Effector memory CD4-positive, alpha-beta T cell (primary cell): ENCODE results near the gene CAMSAP3.

Source experiments
- DNase-seq, 3 donors: peaks; one replicate each; pipeline ENCODE4 v3.0.0-alpha.2; 2020
- H3K27ac ChIP-seq: 2 replicates; pipeline ENCODE4 v1.7.0; 2013; ENCODE audit warnings: mild to moderate bottlenecking, low read length, moderate library complexity; ENCODE audit not compliant: insufficient read depth, poor library complexity, severe bottlenecking
- H3K27me3 ChIP-seq: replicated peaks from 2 replicates; pipeline ENCODE4 v1.7.0; 2013; ENCODE audit warnings: mild to moderate bottlenecking, low read length; ENCODE audit not compliant: insufficient read depth, control insufficient read depth, poor library complexity, severe bottlenecking
- H3K36me3 ChIP-seq: 2 replicates; pipeline ENCODE4 v1.7.0; 2013; ENCODE audit warnings: mild to moderate bottlenecking, low read length, moderate library complexity; ENCODE audit not compliant: control insufficient read depth, insufficient read depth
- H3K4me1 ChIP-seq: 2 replicates; pipeline ENCODE4 v1.7.0; 2013; ENCODE audit warnings: low read length, mild to moderate bottlenecking; ENCODE audit not compliant: control insufficient read depth, insufficient read depth, poor library complexity, severe bottlenecking
- H3K4me3 ChIP-seq: 2 replicates; pipeline ENCODE4 v1.7.0; 2013; ENCODE audit warnings: low read length, low read depth, mild to moderate bottlenecking; ENCODE audit not compliant: insufficient read depth, poor library complexity, severe bottlenecking
- H3K9me3 ChIP-seq: 2 replicates; pipeline ENCODE4 v1.7.0; 2013; ENCODE audit warnings: mild to moderate bottlenecking, low read length, moderate library complexity; ENCODE audit not compliant: control insufficient read depth

Gene CAMSAP3

DNA sequence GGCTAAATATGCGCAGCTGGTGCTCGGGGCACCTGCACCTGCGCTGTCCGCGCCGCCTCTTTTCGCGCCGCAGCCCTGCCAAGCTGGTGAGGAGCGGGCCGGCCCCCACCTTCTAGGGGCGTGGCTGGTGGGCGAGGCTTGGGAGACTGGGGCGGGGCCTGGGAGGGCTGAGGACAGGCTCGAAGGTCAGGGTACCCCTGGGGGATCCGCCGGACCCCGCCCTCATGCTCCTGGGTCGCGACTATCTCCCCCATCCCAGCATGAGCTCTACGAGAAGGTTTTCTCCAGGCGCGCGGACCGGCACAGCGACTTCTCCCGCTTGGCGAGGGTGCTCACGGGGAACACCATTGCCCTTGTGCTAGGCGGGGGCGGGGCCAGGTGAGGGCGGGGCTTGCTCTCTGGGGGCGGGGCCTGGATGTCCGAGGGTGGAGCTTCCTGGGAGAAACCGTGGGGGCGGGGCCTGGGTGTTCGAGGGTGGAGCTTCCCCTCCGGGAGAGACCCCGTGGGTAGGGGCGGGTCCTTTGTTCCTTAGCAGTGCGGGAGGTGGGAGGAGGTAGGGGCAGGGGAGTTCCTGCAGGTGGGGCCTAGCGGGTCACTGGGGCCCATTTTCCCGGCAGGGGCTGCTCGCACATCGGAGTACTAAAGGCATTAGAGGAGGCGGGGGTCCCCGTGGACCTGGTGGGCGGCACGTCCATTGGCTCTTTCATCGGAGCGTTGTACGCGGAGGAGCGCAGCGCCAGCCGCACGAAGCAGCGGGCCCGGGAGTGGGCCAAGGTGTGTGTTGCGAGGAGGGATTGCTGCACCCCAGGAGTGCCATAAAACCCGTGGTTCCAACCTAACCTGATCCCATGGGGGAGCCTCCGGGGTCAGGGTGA is 40.4 kb upstream of the CAMSAP3 start:
- peaks cover 55% of the 10 kb centered on the region for H3K36me3 ChIP-seq
- no peak for DNase-seq
- no peaks in the 10 kb centered on the region for H3K27me3 ChIP-seq
- no peaks in the 10 kb centered on the region for H3K9me3 ChIP-seq
- no peaks in the 10 kb centered on the region for H3K4me1 ChIP-seq
- H3K4me3 ChIP-seq, result no peak overlapping the region
- H3K27ac ChIP-seq, result no peak overlapping the region

DNA sequence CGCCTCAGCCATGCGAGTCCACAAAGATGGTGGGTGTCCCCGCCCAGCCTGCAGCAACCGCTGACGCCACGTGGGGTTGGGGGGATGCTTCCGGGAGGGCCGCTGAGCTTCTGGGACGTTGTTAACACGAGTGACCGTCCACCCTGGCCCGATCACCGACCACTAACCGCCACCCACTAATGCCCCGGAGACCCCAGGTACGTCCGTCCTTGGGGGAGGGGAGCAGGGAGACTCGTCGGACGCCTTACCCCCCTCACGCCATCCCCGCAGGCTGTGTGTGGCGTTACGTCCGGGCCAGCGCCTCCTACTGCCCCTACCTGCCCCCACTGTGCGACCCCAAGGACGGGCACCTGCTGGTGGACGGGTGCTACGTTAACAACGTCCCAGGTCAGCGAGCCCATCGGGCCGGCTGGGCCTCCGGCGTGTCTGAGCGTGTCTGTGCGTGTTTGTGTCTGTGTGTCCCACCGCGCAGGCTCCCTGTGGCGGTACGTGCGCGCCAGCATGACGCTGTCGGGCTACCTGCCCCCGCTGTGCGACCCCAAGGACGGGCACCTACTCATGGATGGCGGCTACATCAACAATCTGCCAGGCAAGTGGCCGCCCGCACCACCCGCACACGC is 38.9 kb upstream of the CAMSAP3 start:
- no peak overlapping the region for H3K27ac ChIP-seq
- peaks cover 49% of the 10 kb centered on the region for H3K36me3 ChIP-seq
- H3K4me1 ChIP-seq, result no peaks in the 10 kb centered on the region
- H3K4me3 ChIP-seq, result no peak overlapping the region
- DNase-seq, result no peak
- H3K27me3 ChIP-seq, result no peaks in the 10 kb centered on the region
- H3K9me3 ChIP-seq, result no peaks in the 10 kb centered on the region

DNA sequence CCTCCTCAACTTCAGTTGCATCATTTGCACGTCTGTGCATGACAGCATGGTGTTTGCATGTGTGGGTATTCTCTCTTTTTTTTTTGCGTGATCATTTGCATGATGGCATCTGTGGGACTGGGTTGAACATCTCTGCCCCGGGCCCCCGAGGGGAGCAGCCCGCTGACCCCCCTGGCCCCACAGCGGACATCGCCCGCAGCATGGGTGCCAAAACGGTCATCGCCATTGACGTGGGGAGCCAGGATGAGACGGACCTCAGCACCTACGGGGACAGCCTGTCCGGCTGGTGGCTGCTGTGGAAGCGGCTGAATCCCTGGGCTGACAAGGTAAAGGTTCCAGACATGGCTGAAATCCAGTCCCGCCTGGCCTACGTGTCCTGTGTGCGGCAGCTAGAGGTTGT is 37.0 kb upstream of the CAMSAP3 start:
- H3K9me3 ChIP-seq, result no peaks in the 10 kb centered on the region

DNA sequence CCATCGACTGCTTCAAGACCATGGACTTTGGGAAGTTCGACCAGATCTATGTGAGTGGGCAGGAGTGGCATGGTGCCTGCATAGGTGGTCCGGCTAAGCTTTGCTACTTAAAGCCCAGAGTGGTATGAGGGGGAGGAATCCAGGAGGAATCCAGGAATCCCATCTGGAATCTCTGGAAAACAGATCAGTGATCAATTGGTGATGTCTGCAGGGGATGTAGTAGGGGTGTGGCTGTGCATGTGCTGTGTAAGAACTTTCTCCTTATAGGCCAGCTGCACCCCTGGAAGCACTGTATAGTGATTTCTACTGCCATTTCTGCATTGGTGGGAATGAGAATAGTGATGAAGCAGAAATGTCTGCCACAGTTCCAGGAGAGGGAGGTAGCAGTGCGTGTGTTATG is 36.6 kb upstream of the CAMSAP3 start:
- no peak for DNase-seq
- Histone ChIP-seq H3K4me1 (no peaks in the 10 kb centered on the region), H3K9me3 (no peaks in the 10 kb centered on the region), H3K4me3 (no peak overlapping the region), H3K36me3 (peaks cover 41% of the 10 kb centered on the region), H3K27me3 (no peaks in the 10 kb centered on the region), H3K27ac (no peak overlapping the region)

More for the DNA sequence above, 37.0 kb upstream of the CAMSAP3 start:
- Histone ChIP-seq H3K4me1 (no peaks in the 10 kb centered on the region), H3K4me3 (no peak overlapping the region), H3K36me3 (peaks cover 45% of the 10 kb centered on the region), H3K27ac (no peak overlapping the region), H3K27me3 (no peaks in the 10 kb centered on the region)
- DNase-seq, result no peak

DNA sequence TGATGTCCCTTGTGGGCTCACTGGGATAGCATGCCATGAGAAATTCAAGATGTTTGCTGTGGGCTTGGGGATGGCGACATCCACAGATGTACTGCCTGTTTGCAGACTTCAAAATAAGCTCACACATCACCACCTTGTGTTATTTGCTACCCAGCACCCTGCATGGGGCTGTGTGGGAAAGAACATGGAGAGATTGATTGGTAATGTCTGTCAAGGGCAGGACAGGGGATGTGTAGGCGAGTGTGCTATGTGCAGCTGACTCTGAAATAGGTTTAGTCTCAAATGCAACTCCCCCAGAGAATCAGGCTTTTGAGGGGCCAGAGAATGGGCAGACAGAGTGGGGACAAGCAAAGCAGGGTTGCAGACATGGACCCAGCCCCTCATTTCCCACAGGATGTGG is 35.4 kb upstream of the CAMSAP3 start:
- no peaks in the 10 kb centered on the region for H3K27me3 ChIP-seq
- H3K4me1 ChIP-seq, result no peaks in the 10 kb centered on the region
- no peak overlapping the region for H3K27ac ChIP-seq
- DNase-seq, result no peak
- peaks cover 33% of the 10 kb centered on the region for H3K36me3 ChIP-seq
- H3K4me3 ChIP-seq, result no peak overlapping the region
- no peaks in the 10 kb centered on the region for H3K9me3 ChIP-seq

DNA sequence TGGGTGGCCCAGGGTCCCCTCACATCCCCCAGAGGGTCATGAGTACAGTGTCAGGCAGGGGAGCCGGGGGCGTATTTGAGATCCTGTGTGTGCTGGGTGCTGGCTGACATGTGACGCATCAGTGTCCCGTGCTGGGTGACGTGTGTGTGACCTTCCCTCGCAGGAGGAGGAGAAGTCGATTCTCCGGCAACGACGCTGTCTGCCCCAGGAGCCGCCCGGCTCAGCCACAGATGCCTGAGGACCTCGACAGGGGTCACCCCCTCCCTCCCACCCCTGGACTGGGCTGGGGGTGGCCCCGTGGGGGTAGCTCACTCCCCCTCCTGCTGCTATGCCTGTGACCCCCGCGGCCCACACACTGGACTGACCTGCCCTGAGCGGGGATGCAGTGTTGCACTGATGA is 34.3 kb upstream of the CAMSAP3 start:
- Histone ChIP-seq H3K9me3 (no peaks in the 10 kb centered on the region), H3K27ac (no peak overlapping the region), H3K36me3 (peaks cover 23% of the 10 kb centered on the region), H3K4me3 (no peak overlapping the region), H3K4me1 (no peaks in the 10 kb centered on the region), H3K27me3 (no peaks in the 10 kb centered on the region)
- DNase-seq, result no peak

DNA sequence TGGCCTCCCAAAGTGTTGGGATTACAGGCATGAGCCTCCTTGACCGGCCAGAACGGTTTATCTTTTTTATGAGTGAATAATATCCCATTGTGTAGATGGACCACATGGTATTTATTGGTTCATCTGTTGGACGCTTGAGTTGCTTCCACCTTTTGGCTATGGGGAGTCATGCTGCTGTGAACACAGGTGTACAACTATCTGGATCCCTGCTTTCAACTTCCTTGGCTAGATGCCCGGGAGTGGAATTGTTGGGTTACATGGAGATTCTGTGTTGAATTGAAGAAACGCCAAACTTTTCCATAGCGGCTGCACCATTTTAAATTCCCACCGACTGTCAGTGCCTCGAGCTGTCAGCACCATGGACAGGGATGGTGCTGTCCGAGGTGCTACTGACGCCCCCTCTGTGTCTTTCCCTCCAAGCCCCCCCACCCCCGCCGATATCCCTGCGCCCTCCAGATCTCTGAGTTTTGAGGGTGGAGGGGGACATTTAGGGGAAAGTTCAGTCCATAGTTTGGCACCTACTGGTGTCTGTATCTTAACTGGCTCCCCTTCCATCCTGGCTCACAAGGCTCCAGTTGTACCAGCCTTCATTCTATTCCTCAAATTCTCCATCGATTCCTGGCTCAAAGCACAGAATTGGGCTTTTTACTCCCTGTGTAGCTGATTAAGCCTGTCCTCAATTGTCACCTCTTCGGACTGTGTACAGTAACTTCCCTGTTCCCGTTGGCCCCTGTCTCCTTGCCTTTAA is 32.8 kb upstream of the CAMSAP3 start:
- Histone ChIP-seq H3K36me3 (peaks cover 12% of the 10 kb centered on the region), H3K4me1 (no peaks in the 10 kb centered on the region), H3K27me3 (no peaks in the 10 kb centered on the region), H3K9me3 (no peaks in the 10 kb centered on the region), H3K27ac (no peak overlapping the region), H3K4me3 (no peak overlapping the region)
- no peak for DNase-seq

DNA sequence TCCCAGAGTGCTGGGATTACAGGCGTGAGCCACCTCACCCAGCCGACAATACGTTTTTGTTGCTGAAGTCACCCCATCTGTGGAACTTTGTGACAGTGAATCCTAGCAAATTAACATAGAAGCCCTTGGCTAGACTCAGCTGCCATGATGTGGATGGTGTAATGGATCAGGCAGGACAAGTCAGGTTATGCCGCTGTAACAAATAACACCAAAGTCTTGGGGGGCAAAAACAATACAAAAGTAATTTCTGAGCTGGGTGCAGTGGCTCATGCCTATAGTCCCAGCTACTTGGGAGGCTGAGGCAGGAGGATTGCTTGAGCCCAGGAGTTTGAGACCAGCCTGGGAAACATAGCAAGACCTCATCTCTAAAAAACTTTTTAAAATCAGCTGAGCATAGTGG is 30.8 kb upstream of the CAMSAP3 start:
- Histone ChIP-seq H3K27ac (no peak overlapping the region), H3K9me3 (no peaks in the 10 kb centered on the region), H3K27me3 (no peaks in the 10 kb centered on the region), H3K4me3 (no peak overlapping the region), H3K4me1 (no peaks in the 10 kb centered on the region), H3K36me3 (no peaks in the 10 kb centered on the region)
- DNase-seq, result no peak

DNA sequence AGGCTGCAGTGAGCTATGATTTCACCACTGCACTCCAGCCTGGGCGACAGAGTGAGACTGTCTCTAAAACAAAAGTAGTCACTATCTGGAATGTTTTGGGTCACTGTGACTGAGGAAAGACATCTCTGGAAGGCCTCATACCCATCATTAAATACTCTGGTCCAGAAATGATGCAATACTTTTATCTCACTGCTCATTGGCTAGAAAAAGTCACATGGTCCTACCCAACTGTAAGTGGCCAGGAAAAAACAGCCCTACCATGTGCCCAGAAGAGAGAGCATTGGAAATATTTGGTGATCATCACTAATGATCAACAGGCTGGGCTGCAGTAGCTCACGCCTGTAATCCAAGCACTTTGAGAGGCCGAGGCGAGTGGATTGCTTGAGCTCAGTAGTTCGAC is 30.3 kb upstream of the CAMSAP3 start:
- no peak overlapping the region for H3K27ac ChIP-seq
- H3K27me3 ChIP-seq, result no peaks in the 10 kb centered on the region
- H3K36me3 ChIP-seq, result no peaks in the 10 kb centered on the region
- H3K4me3 ChIP-seq, result no peak overlapping the region
- no peaks in the 10 kb centered on the region for H3K9me3 ChIP-seq
- DNase-seq, result no peak
- no peaks in the 10 kb centered on the region for H3K4me1 ChIP-seq

DNA sequence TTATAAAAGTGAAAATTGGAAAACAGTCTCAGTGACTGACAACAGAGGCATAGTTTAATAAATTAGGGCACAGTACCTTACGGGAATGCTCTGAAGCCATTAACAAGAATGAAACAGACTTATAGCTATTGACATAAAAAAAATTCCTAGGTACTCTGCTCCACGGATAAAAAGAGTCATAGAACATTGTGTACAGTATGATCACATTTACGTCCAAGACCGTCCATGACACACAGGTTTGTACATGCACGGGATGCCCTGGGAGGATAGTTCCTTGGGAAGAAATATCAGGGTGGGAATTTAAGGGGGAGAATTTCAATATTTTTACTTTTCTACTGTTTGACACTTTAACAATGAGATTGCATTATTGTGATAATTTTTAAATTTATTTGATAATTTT is 24.9 kb upstream of the CAMSAP3 start:
- Histone ChIP-seq H3K4me3 (no peak overlapping the region), H3K27ac (no peak overlapping the region), H3K36me3 (no peaks in the 10 kb centered on the region), H3K27me3 (no peaks in the 10 kb centered on the region), H3K9me3 (no peaks in the 10 kb centered on the region), H3K4me1 (no peaks in the 10 kb centered on the region)
- no peak for DNase-seq
